Measurements from ENCODE around the gene HES7. TPM values are rescaled to one million over a fixed set of nuclear protein-coding genes. Genes with fewer than 3 reads are reported as not detected.

The HES7 gene
- total RNA-seq, 1 donor from 2014 or later: 0.46 TPM

- TF ChIP-seq CTCF (conservative IDR thresholded peaks at IDR 0.05): no peak
- no peak overlapping the region for H3K4me3 Mint-ChIP-seq
- no peaks in the 10 kb centered on the region for H3K9me3 Mint-ChIP-seq
- H3K36me3 Mint-ChIP-seq: no peaks in the 10 kb centered on the region
- no peak overlapping the region for H3K27ac Mint-ChIP-seq
- peaks cover 48% of the 10 kb centered on the region for H3K27me3 Mint-ChIP-seq
- no peaks in the 10 kb centered on the region for H3K4me1 Mint-ChIP-seq (ENCODE audit: unreplicated experiment)
- no peak for DNase-seq (ENCODE audit: extremely low spot score, unreplicated experiment)
Measured at GRCh38 chr17:8100763-8101162, 23.1 kb downstream of the HES7 start.

- H3K4me3 Mint-ChIP-seq: no peak overlapping the region
Measured at GRCh38 chr17:8100111-8100510, 23.8 kb downstream of the HES7 start.

GRCh38 chr17:8096541-8096940 is 27.4 kb downstream of the HES7 start:
- TF ChIP-seq CTCF (conservative IDR thresholded peaks at IDR 0.05): no peak
- DNase-seq (ENCODE audit: extremely low spot score, unreplicated experiment): no peak
- Mint-ChIP-seq H3K27me3 (peaks cover 46% of the 10 kb centered on the region), H3K36me3 (no peaks in the 10 kb centered on the region), H3K4me3 (no peak overlapping the region), H3K9me3 (no peaks in the 10 kb centered on the region), H3K27ac (no peak overlapping the region), H3K4me1 (ENCODE audit: unreplicated experiment) (no peaks in the 10 kb centered on the region)

More at GRCh38 chr17:8100111-8100510, 23.8 kb downstream of the HES7 start:
- TF ChIP-seq CTCF (conservative IDR thresholded peaks at IDR 0.05): no peak
- no peak overlapping the region for H3K27ac Mint-ChIP-seq
- H3K36me3 Mint-ChIP-seq: no peaks in the 10 kb centered on the region
- no peak for DNase-seq (ENCODE audit: extremely low spot score, unreplicated experiment)
- no peaks in the 10 kb centered on the region for H3K9me3 Mint-ChIP-seq
- no peaks in the 10 kb centered on the region for H3K4me1 Mint-ChIP-seq (ENCODE audit: unreplicated experiment)
- H3K27me3 Mint-ChIP-seq: peaks cover 48% of the 10 kb centered on the region

GRCh38 chr17:8095361-8095760 is 28.5 kb downstream of the HES7 start:
- DNase-seq (ENCODE audit: extremely low spot score, unreplicated experiment): no peak
- Mint-ChIP-seq H3K36me3 (no peaks in the 10 kb centered on the region), H3K27ac (no peak overlapping the region), H3K27me3 (peaks cover 53% of the 10 kb centered on the region), H3K4me3 (no peak overlapping the region), H3K9me3 (no peaks in the 10 kb centered on the region), H3K4me1 (ENCODE audit: unreplicated experiment) (no peaks in the 10 kb centered on the region)
- TF ChIP-seq CTCF (conservative IDR thresholded peaks at IDR 0.05): no peak

GRCh38 chr17:8091033-8091687 is 32.7 kb downstream of the HES7 start:
- Mint-ChIP-seq H3K4me3 (no peak overlapping the region), H3K27ac (no peak overlapping the region), H3K27me3 (peaks cover 71% of the 10 kb centered on the region), H3K36me3 (no peaks in the 10 kb centered on the region), H3K4me1 (ENCODE audit: unreplicated experiment) (no peaks in the 10 kb centered on the region), H3K9me3 (no peaks in the 10 kb centered on the region)
- no peak for TF ChIP-seq CTCF (conservative IDR thresholded peaks at IDR 0.05)
- DNase-seq (ENCODE audit: extremely low spot score, unreplicated experiment): no peak

Data from type B pancreatic cell (in vitro differentiated cells).